ENCODE measurements around the gene MGAT4D. TPM values are rescaled to one million over a fixed set of nuclear protein-coding genes. Genes with fewer than 3 reads are reported as not detected.
A peak's percentile ranks its signal among the peaks of the same experiment; 100 is the strongest.

The MGAT4D gene
- total and polyA plus RNA-seq, 7 donors, result not detected

- WGBS, 3 donors, result 29 to 47% (median 45%) methylated on average over 27 of the region's 27 CpGs
- TF ChIP-seq, protein P1, sequence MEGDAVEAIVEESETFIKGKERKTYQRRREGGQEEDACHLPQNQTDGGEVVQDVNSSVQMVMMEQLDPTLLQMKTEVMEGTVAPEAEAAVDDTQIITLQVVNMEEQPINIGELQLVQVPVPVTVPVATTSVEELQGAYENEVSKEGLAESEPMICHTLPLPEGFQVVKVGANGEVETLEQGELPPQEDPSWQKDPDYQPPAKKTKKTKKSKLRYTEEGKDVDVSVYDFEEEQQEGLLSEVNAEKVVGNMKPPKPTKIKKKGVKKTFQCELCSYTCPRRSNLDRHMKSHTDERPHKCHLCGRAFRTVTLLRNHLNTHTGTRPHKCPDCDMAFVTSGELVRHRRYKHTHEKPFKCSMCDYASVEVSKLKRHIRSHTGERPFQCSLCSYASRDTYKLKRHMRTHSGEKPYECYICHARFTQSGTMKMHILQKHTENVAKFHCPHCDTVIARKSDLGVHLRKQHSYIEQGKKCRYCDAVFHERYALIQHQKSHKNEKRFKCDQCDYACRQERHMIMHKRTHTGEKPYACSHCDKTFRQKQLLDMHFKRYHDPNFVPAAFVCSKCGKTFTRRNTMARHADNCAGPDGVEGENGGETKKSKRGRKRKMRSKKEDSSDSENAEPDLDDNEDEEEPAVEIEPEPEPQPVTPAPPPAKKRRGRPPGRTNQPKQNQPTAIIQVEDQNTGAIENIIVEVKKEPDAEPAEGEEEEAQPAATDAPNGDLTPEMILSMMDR (IDR thresholded peaks at IDR 0.05), result no peak
- Histone ChIP-seq H3K27me3 (ENCODE audit: insufficient read depth in 3 of 3, low read length in 2 of 3) (peaks cover 0 to 5% (median 0%) of the 10 kb centered on the region in 3 donors), H3K27ac (no peak overlapping the region), H3K4me1 (no peaks in the 10 kb centered on the region), H3K36me3 (ENCODE audit: insufficient read depth in 1 of 2, low read depth in 1 of 2) (no peaks in the 10 kb centered on the region), H3K9me3 (no peaks in the 10 kb centered on the region), H3K4me3 (no peak overlapping the region)
- no peak for ATAC-seq
- intact Hi-C loops (cut with DNase I), result no loop called here
- DNase-seq, result peak in 1 of 2 donors; percentile 45
Observed at GRCh38 chr4:140469791-140470733, 28.0 kb downstream of the MGAT4D start.

DNA sequence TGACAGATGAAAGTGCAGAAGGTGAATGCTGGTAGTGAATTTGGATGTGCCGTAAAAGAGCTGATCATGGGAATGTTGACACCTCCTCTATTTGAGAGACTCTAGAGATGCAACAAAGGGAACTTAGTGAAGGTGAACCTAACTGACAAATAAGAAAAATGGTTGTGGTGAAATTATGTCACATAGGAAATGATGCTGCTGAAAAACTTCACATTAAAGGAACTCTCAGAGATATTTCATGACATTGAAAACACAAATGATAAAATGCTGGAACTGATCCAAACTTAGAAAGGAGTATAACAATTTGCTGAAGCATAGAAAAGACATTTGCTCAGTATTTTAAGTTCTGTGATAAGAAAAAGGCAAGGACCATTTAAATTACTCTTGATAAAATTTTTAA is 31.9 kb downstream of the MGAT4D start:
- ATAC-seq, result no peak
- no peaks in the 10 kb centered on the region for H3K36me3 ChIP-seq (ENCODE audit: insufficient read depth in 1 of 2, low read depth in 1 of 2)
- no peak overlapping the region for H3K27ac ChIP-seq
- intact Hi-C loops (cut with DNase I), result no loop called here
- WGBS, 3 donors, result 46 to 88% (median 57%) methylated on average over 1 of the region's 1 CpG
- no peaks in the 10 kb centered on the region for H3K4me1 ChIP-seq
- peaks cover 0 to 5% (median 2%) of the 10 kb centered on the region in 3 donors for H3K27me3 ChIP-seq (ENCODE audit: insufficient read depth in 3 of 3, low read length in 2 of 3)
- TF ChIP-seq, protein P1 (IDR thresholded peaks at IDR 0.05), result no peak
- DNase-seq, result no peak
- no peak overlapping the region for H3K4me3 ChIP-seq
- no peaks in the 10 kb centered on the region for H3K9me3 ChIP-seq

DNA sequence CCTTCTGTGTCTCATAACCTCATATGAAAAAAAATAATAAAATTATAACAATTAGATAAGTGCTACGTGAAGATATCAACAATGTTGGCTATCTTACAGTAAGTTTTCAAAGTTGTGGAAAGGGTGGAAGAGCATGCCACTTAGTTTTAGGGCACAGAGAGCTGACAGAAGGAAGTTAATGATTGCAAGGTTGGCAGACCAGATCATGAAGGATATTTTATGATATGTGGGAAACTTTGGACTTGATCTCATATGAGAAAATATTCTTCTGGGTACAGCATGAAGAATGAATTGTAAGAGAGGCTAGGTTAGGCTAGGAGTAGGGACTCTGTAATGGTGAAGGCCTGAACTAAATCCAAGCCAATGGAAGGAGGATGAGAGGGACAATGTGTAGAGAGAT is 34.5 kb downstream of the MGAT4D start:
- Histone ChIP-seq H3K27ac (no peak overlapping the region), H3K4me3 (no peak overlapping the region), H3K9me3 (no peaks in the 10 kb centered on the region), H3K36me3 (ENCODE audit: insufficient read depth in 1 of 2, low read depth in 1 of 2) (no peaks in the 10 kb centered on the region), H3K27me3 (ENCODE audit: insufficient read depth in 3 of 3, low read length in 2 of 3) (peaks cover 0 to 2% (median 0%) of the 10 kb centered on the region in 3 donors), H3K4me1 (no peaks in the 10 kb centered on the region)
- 73 to 80% (median 79%) methylated on average over 1 of the region's 1 CpG for WGBS, 3 donors
- DNase-seq, result no peak
- no peak for ATAC-seq
- TF ChIP-seq, protein P1 (IDR thresholded peaks at IDR 0.05), result no peak
- intact Hi-C loops (cut with DNase I), result no loop called here

DNA sequence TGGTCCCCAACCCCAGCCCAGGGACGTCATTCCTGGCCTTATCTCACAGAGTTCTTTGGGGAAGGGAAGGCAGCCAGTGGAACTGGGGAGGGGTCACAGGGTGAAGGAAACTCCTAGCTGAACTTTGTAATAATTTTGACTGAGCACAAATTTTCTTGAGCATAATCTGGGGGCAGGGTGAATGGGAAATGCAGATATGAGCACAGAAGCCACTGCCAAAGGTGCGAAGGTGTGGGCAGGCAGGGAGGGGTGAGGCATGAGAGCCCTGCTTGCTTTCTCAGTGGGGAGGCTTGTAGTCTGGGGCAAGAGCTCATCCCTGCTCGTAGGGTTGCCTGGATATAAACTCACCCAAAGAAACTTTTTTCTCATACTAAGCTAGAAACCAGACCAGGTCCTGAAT is 34.9 kb downstream of the MGAT4D start:
- 71 to 78% (median 74%) methylated on average over 3 of the region's 3 CpGs for WGBS, 3 donors
- no peaks in the 10 kb centered on the region for H3K36me3 ChIP-seq (ENCODE audit: insufficient read depth in 1 of 2, low read depth in 1 of 2)
- DNase-seq (no peak), ATAC-seq (no peak)
- no peak overlapping the region for H3K27ac ChIP-seq
- H3K27me3 ChIP-seq (ENCODE audit: insufficient read depth in 3 of 3, low read length in 2 of 3), result peaks cover 0 to 2% (median 0%) of the 10 kb centered on the region in 3 donors
- no peak overlapping the region for H3K4me3 ChIP-seq
- intact Hi-C loops (cut with DNase I), result no loop called here
- TF ChIP-seq, protein P1 (IDR thresholded peaks at IDR 0.05), result no peak
- H3K9me3 ChIP-seq, result no peaks in the 10 kb centered on the region
- no peaks in the 10 kb centered on the region for H3K4me1 ChIP-seq

All from psoas muscle (tissue), 8 donors.